ENCODE measurements around the gene PLCG2. TPM values are rescaled to one million over a fixed set of nuclear protein-coding genes. Genes with fewer than 3 reads are reported as not detected.

The PLCG2 gene
- total RNA-seq, 1 experiment from 2014 or later, result 14.4 TPM

DNA sequence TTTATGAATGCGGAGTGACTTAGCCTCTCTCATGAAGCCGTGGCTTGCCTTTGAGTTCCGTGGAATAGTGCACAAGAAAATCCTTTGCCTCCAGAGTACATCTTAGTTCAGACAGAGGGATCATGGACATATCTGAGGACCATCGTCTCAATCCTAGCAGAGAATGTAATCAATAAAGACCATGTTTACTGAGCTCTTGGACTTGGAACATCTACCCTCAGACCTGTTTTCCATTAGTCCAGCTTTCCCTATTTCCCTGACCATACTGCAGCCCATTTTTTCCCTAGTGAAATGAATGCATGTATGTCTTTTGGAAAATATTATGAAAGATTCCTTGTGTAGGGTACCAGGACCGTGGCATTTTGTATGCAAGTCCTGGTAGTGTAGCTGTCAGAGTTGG lies 90.2 kb downstream of the PLCG2 start:
- Histone ChIP-seq H3K27me3 (replicated peaks; ENCODE audit: control insufficient read depth, insufficient read depth, low read length) (no peaks in the 10 kb centered on the region), H3K4me1 (no peaks in the 10 kb centered on the region), H3K9me3 (no peaks in the 10 kb centered on the region), H3K4me3 (ENCODE audit: low read depth, low read length) (no peak overlapping the region), H3K36me3 (ENCODE audit: control insufficient read depth, insufficient read depth, low read length) (no peaks in the 10 kb centered on the region)
- no peak for TF ChIP-seq CTCF (IDR thresholded peaks at IDR 0.05; ENCODE audit: insufficient read depth in 1 of 2, low read depth in 1 of 2, low read length in 1 of 2, severe bottlenecking in 1 of 2, unreplicated experiment in 1 of 2)
- H3K4me1 Mint-ChIP-seq (ENCODE audit: low read depth, unreplicated experiment), result peaks cover 8% of the 10 kb centered on the region
- no peaks in the 10 kb centered on the region for H3K36me3 Mint-ChIP-seq (ENCODE audit: insufficient read depth, unreplicated experiment)
- POLR2A ChIA-PET, result no interaction called here
- H3K4me3 Mint-ChIP-seq (ENCODE audit: unreplicated experiment), result no peak overlapping the region
- BruUV-seq (replicated peaks), result no TSS peak
- no peaks in the 10 kb centered on the region for H3K27me3 Mint-ChIP-seq (ENCODE audit: insufficient read depth, unreplicated experiment)
- H3K9me3 Mint-ChIP-seq (ENCODE audit: unreplicated experiment), result no peaks in the 10 kb centered on the region
- H3K27ac Mint-ChIP-seq (ENCODE audit: unreplicated experiment), result no peak overlapping the region
- DNase-seq, result no peak
- CTCF ChIA-PET, result no interaction called here
- intact Hi-C loops (cut with micrococcal nuclease; ENCODE audit: unreplicated experiment), result no loop called here

GRCh38 chr16:81873206-81873605 lies 94.1 kb downstream of the PLCG2 start:
- intact Hi-C loops (cut with micrococcal nuclease; ENCODE audit: unreplicated experiment), result loop anchor here (5.0 kb wide), 1 partner anchor 76 kb away; no protein-coding TSS in a partner anchor
- Mint-ChIP-seq H3K9me3 (ENCODE audit: unreplicated experiment) (no peaks in the 10 kb centered on the region), H3K36me3 (ENCODE audit: insufficient read depth, unreplicated experiment) (no peaks in the 10 kb centered on the region), H3K4me3 (ENCODE audit: unreplicated experiment) (no peak overlapping the region), H3K27me3 (ENCODE audit: insufficient read depth, unreplicated experiment) (no peaks in the 10 kb centered on the region), H3K27ac (ENCODE audit: unreplicated experiment) (no peak overlapping the region), H3K4me1 (ENCODE audit: low read depth, unreplicated experiment) (no peaks in the 10 kb centered on the region)
- Histone ChIP-seq H3K9me3 (no peaks in the 10 kb centered on the region), H3K27me3 (replicated peaks; ENCODE audit: control insufficient read depth, insufficient read depth, low read length) (no peaks in the 10 kb centered on the region), H3K4me1 (no peaks in the 10 kb centered on the region), H3K4me3 (ENCODE audit: low read depth, low read length) (no peak overlapping the region), H3K36me3 (ENCODE audit: control insufficient read depth, insufficient read depth, low read length) (no peaks in the 10 kb centered on the region)
- TF ChIP-seq CTCF (IDR thresholded peaks at IDR 0.05; ENCODE audit: insufficient read depth in 1 of 2, low read depth in 1 of 2, low read length in 1 of 2, severe bottlenecking in 1 of 2, unreplicated experiment in 1 of 2), result no peak
- no peak for DNase-seq
- ChIA-PET POLR2A (no interaction called here), CTCF (interaction anchor here (0.7 to 2.2 kb wide), 4 partner anchors 18 to 105 kb away, joined by 3 to 7 read pairs (median 5); no protein-coding TSS in a partner anchor)
- BruUV-seq (replicated peaks), result no TSS peak

DNA sequence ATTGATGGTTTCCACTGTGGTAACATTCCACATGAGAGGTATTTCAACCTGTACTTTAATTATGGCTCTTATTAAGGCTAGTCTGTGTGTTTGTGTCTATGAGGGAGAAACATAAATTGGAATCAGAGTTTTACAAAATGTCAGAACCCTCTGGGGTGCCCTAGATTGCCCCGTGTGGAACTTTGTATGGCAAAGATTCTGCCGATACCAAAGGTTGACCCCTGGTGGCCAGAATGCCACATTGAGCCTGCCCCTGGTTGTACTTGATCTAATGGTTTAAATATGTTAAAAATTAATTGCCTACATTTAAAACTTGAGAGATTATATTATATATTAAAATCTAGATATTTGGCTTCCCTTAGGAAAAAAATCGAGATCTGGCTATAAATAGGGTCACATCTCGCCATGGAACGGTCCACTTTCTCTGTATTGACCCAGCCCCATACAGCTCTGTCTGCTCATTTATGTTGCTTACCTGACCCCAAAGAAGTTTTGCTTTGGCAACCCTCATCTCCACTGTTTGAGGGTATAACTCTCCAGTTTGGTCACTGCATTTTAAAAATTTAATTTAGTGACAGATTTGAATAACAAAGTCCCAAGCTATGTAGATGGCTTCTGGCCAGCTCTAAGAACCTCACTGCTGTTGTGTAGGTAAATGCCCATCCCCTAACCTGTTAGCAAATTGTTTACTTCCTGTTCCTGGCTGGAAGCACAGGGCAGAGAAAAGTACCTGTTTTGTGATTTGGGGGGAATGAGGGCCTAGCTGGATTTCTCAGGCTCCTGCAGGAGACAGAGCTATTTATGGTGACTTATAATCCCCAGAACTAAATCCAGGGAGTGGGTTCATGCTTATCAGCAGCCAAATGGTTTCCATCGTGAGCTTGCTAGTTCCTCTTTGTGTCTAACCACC lies 95.0 kb downstream of the PLCG2 start:
- CTCF ChIA-PET, result interaction anchor here (0.7 to 2.2 kb wide), 9 partner anchors 13 to 125 kb away, joined by 3 to 7 read pairs (median 4); partner anchors contain the start of gene PLCG2
- intact Hi-C loops (cut with micrococcal nuclease; ENCODE audit: unreplicated experiment), result loop anchor here (1.0 to 5.0 kb wide), 3 partner anchors 46 to 125 kb away; no protein-coding TSS in a partner anchor
- Mint-ChIP-seq H3K36me3 (ENCODE audit: insufficient read depth, unreplicated experiment) (no peaks in the 10 kb centered on the region), H3K4me3 (ENCODE audit: unreplicated experiment) (no peak overlapping the region), H3K27me3 (ENCODE audit: insufficient read depth, unreplicated experiment) (no peaks in the 10 kb centered on the region), H3K27ac (ENCODE audit: unreplicated experiment) (no peak overlapping the region), H3K4me1 (ENCODE audit: low read depth, unreplicated experiment) (no peaks in the 10 kb centered on the region), H3K9me3 (ENCODE audit: unreplicated experiment) (no peaks in the 10 kb centered on the region)
- no TSS peak for BruUV-seq (replicated peaks)
- Histone ChIP-seq H3K27me3 (replicated peaks; ENCODE audit: control insufficient read depth, insufficient read depth, low read length) (no peaks in the 10 kb centered on the region), H3K36me3 (ENCODE audit: control insufficient read depth, insufficient read depth, low read length) (no peaks in the 10 kb centered on the region), H3K4me1 (no peaks in the 10 kb centered on the region), H3K9me3 (no peaks in the 10 kb centered on the region), H3K4me3 (ENCODE audit: low read depth, low read length) (no peak overlapping the region)
- POLR2A ChIA-PET, result no interaction called here
- DNase-seq, result peak; percentile 55 to 75
- peak; percentile 94 to 97 for TF ChIP-seq CTCF (IDR thresholded peaks at IDR 0.05; ENCODE audit: insufficient read depth in 1 of 2, low read depth in 1 of 2, low read length in 1 of 2, severe bottlenecking in 1 of 2, unreplicated experiment in 1 of 2)

Measured in Caco-2 (cell line).